ENCODE measurements around the gene CHST1. TPM values are rescaled to one million over a fixed set of nuclear protein-coding genes. Genes with fewer than 3 reads are reported as not detected.

CHST1 gene
- total RNA-seq, result 3.1 TPM
- long read RNA-seq, transcript CHST1-201 (4 exons, 2,718 nt), result major isoform, 10 of 20 reads
- long read RNA-seq, partial matches to known transcripts, result 0 of 20 reads
- long read RNA-seq, other reads (novel, unspliced or antisense), result 9 of 20 reads

GRCh38 chr11:45665206-45665932, at the start of gene CHST1:
Gene CHST1, minus strand, starts transcription at chr11:45665622. Its CDS starts 14,699 bp downstream, at chr11:45650923.
- intact Hi-C loops (cut with DNase I), result loop anchor here (5.0 kb wide), 1 partner anchor 107 kb away; no protein-coding TSS in a partner anchor
- ATAC-seq (ENCODE audit: poor library complexity), result peak; percentile 93
- DNase-seq, result peak; percentile 76

- intact Hi-C loops (cut with DNase I), result no loop called here
- no peak for DNase-seq
- ATAC-seq (ENCODE audit: poor library complexity), result no peak
These were observed 48.2 kb upstream of the CHST1 start for GRCh38 chr11:45713573-45713972.

- intact Hi-C loops (cut with DNase I), result no loop called here
- ATAC-seq (ENCODE audit: poor library complexity), result no peak
- DNase-seq, result no peak
These were observed 45.1 kb upstream of the CHST1 start for GRCh38 chr11:45710561-45710960.

GRCh38 chr11:45708887-45709663, 43.7 kb upstream of the CHST1 start:
- DNase-seq, result no peak

GRCh38 chr11:45704635-45705034, 39.2 kb upstream of the CHST1 start:
- DNase-seq (no peak), ATAC-seq (ENCODE audit: poor library complexity) (no peak)
- intact Hi-C loops (cut with DNase I), result no loop called here

More at GRCh38 chr11:45708887-45709663, 43.7 kb upstream of the CHST1 start:
- intact Hi-C loops (cut with DNase I), result no loop called here
- no peak for ATAC-seq (ENCODE audit: poor library complexity)

- intact Hi-C loops (cut with DNase I), result no loop called here
- ATAC-seq (ENCODE audit: poor library complexity) (no peak), DNase-seq (no peak)
These were observed 38.7 kb upstream of the CHST1 start for GRCh38 chr11:45704133-45704532.

GRCh38 chr11:45702511-45702910, 37.1 kb upstream of the CHST1 start:
- DNase-seq, result no peak
- intact Hi-C loops (cut with DNase I), result no loop called here
- ATAC-seq (ENCODE audit: poor library complexity), result no peak

- DNase-seq, result no peak
- ATAC-seq (ENCODE audit: poor library complexity), result no peak
- intact Hi-C loops (cut with DNase I), result no loop called here
These were observed 33.5 kb upstream of the CHST1 start for GRCh38 chr11:45698777-45699497.

GRCh38 chr11:45692808-45693453, 27.5 kb upstream of the CHST1 start:
- DNase-seq (no peak), ATAC-seq (ENCODE audit: poor library complexity) (no peak)
- intact Hi-C loops (cut with DNase I), result no loop called here

- DNase-seq, result no peak
- intact Hi-C loops (cut with DNase I), result no loop called here
- ATAC-seq (ENCODE audit: poor library complexity), result no peak
These were observed 23.1 kb upstream of the CHST1 start for GRCh38 chr11:45688472-45689033.

- ATAC-seq (ENCODE audit: poor library complexity) (peak; percentile 43), DNase-seq (no peak)
- intact Hi-C loops (cut with DNase I), result no loop called here
These were observed 22.4 kb upstream of the CHST1 start for GRCh38 chr11:45687836-45688235.

GRCh38 chr11:45685964-45686537, 20.6 kb upstream of the CHST1 start:
- DNase-seq, result no peak
- ATAC-seq (ENCODE audit: poor library complexity), result no peak
- intact Hi-C loops (cut with DNase I), result no loop called here

- DNase-seq, result no peak
- ATAC-seq (ENCODE audit: poor library complexity), result no peak
- intact Hi-C loops (cut with DNase I), result no loop called here
These were observed 19.0 kb upstream of the CHST1 start for GRCh38 chr11:45684440-45684839.

GRCh38 chr11:45683271-45684058, 18.0 kb upstream of the CHST1 start:
- intact Hi-C loops (cut with DNase I), result no loop called here
- no peak for ATAC-seq (ENCODE audit: poor library complexity)

GRCh38 chr11:45679806-45680205, 14.4 kb upstream of the CHST1 start:
- no peak for ATAC-seq (ENCODE audit: poor library complexity)
- intact Hi-C loops (cut with DNase I), result no loop called here

More at GRCh38 chr11:45683271-45684058, 18.0 kb upstream of the CHST1 start:
- DNase-seq, result no peak

GRCh38 chr11:45678976-45679375, 13.6 kb upstream of the CHST1 start:
- ATAC-seq (ENCODE audit: poor library complexity) (no peak), DNase-seq (no peak)
- intact Hi-C loops (cut with DNase I), result no loop called here

More at GRCh38 chr11:45679806-45680205, 14.4 kb upstream of the CHST1 start:
- no peak for DNase-seq

- ATAC-seq (ENCODE audit: poor library complexity) (no peak), DNase-seq (no peak)
- intact Hi-C loops (cut with DNase I), result no loop called here
These were observed 12.5 kb upstream of the CHST1 start for GRCh38 chr11:45677770-45678512.
